A549 treated with GW870086 at 1 μM for 4 hours (cell line): Measurements from ENCODE around the gene HMGXB3. TPM values are rescaled to one million over a fixed set of nuclear protein-coding genes. Genes with fewer than 3 reads are reported as not detected.

Source experiments
- total RNA-seq: library from RNA; stranded (reverse); fragments of 200-300 nt; extraction: Qiagen RNA extraction; gene quantifications from 5 replicates; pipeline ENCODE4 v1.2.3, GENCODE V29; 2022; ENCODE audit warnings: low read depth

Gene HMGXB3
- total RNA-seq = 31.1 to 34.6 TPM (median 33.9 TPM) in 5 replicates

GRCh38 chr5:150000256-150000989 lies at the start of gene HMGXB3, which contains the start of gene TIGD6:
Gene HMGXB3 (plus strand): TSS chr5:150000739. CDS start chr5:150004853, 4,114 bp downstream.
Gene TIGD6 (minus strand): TSS chr5:150000654. CDS start chr5:149996348, 4,306 bp downstream.

GRCh38 chr5:149960272-149961185 lies 40.0 kb upstream of the HMGXB3 start, which contains the start of gene SLC26A2:
Gene SLC26A2 (plus strand): TSS chr5:149960758. CDS start chr5:149977653, 16,895 bp downstream.

GRCh38 chr5:150085950-150086715 lies 85.6 kb downstream of the HMGXB3 start, which contains the start of gene CSF1R:
Gene CSF1R (minus strand): TSS chr5:150086554. CDS start chr5:150086427, 127 bp downstream.

Other genes starting within 250 kb of the HMGXB3 start
- 0.09 to 0.28 TPM (median 0.23 TPM) in 5 replicates for gene PDE6A, start 55.9 kb upstream of the HMGXB3 start, total RNA-seq
- gene SLC26A2, start 40.0 kb upstream of the HMGXB3 start, total RNA-seq = 34.5 to 56.7 TPM (median 50.3 TPM) in 5 replicates
- gene TIGD6, start 85 bp upstream of the HMGXB3 start, total RNA-seq = 5.0 to 6.0 TPM (median 5.2 TPM) in 5 replicates
- 0.15 to 0.37 TPM (median 0.28 TPM) in 5 replicates for gene CSF1R, start 85.8 kb downstream of the HMGXB3 start, total RNA-seq
- 0.09 to 0.75 TPM (median 0.43 TPM) in 5 replicates for gene PDGFRB, start 155.1 kb downstream of the HMGXB3 start, total RNA-seq
- not detected in 5 replicates for gene CDX1, start 166.0 kb downstream of the HMGXB3 start, total RNA-seq
- 0.03 to 0.05 TPM in 2 of 5 replicates, not detected in the others for gene SLC6A7, start 189.3 kb downstream of the HMGXB3 start, total RNA-seq